Left lobe of liver (tissue), 2 donors: ENCODE data around the gene COX20. TPM values are rescaled to one million over a fixed set of nuclear protein-coding genes. Genes with fewer than 3 reads are reported as not detected.
"Not testable (repeated sequence)": the region's sequence is repeated elsewhere in the genome, so short reads cannot be mapped to it uniquely, and the experiment has no call there.

Experiments used
- ATAC-seq: fragments of 200-7000 bp; cut with Tn5 transposase; one replicate; pipeline ENCODE4 v1.9.1; 2020; ENCODE audit warnings: mild to moderate bottlenecking, moderate library complexity
- DNase-seq: peaks from one replicate; pipeline ENCODE4 v3.0.0-alpha.2; 2020; ENCODE audit warnings: low spot score
- total RNA-seq: library from RNA; stranded (reverse); gene quantifications from one replicate; pipeline ENCODE4 v1.2.1, GENCODE V29; 2021
- donor health status: DM: no; HTN: no; CAD: no; lungs with moderate emphysema.
- donor health status: DM: no; HTN: yes; CAD: no.

Gene COX20
- total RNA-seq, 1 donor from 2014 or later, result 13.4 TPM

GRCh38 chr1:244821134-244821533 lies 14.3 kb upstream of the COX20 start:
- no peak for ATAC-seq

DNA sequence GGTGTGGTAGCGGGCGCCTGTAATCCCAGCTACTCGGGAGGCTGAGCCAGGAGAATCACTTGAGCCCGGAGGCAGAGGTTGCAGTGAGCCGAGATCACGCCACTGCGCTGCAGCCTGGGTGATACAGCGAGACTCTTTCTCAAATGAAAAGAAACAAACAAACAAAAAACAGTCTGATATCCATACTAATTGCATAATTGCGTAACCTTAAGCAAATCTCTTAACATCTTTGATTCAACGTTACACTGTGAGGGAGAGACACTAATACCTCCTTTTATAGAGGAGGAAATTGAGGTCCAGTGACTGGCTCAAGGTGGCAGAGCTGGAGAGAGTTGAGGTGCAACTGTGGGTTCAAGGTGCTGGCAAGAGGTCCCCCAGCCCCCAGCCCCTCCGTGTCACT lies 12.6 kb upstream of the COX20 start:
- no peak for DNase-seq
- no peak for ATAC-seq

More at GRCh38 chr1:244821134-244821533, 14.3 kb upstream of the COX20 start:
- no peak for DNase-seq

- DNase-seq (no peak), ATAC-seq (no peak)
Measured at GRCh38 chr1:244826712-244827111, 8.7 kb upstream of the COX20 start.

DNA sequence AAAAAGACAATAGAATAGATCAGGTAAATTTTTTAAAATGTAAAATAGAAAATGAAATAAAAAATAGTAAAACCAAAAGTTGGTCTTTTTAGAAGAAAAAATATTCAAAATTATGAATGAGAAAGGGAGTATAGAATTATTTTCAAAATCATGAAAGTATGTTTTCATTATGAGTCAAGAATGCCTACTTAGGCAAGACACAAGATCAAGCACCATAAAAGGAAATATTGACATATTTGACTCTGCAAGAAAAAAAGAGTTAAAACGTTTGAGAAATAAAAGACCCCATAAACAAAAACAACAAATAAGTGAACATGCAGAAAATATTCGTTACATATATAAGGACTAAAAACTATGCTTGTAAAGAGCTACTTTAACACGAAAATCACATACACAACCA lies 4.8 kb upstream of the COX20 start:
- ATAC-seq, result no peak
- no peak for DNase-seq

GRCh38 chr1:244833260-244833659 lies 2.2 kb upstream of the COX20 start:
- not testable (repeated sequence) for DNase-seq

GRCh38 chr1:244833734-244834542 lies 1.5 kb upstream of the COX20 start:
- peak; percentile 21 for ATAC-seq

More at GRCh38 chr1:244833260-244833659, 2.2 kb upstream of the COX20 start:
- not testable (repeated sequence) for ATAC-seq

GRCh38 chr1:244834543-244835275 lies 749 bp upstream of the COX20 start:
- ATAC-seq (no peak), DNase-seq (no peak)

More at GRCh38 chr1:244833734-244834542, 1.5 kb upstream of the COX20 start:
- DNase-seq, result peak; percentile 60

DNA sequence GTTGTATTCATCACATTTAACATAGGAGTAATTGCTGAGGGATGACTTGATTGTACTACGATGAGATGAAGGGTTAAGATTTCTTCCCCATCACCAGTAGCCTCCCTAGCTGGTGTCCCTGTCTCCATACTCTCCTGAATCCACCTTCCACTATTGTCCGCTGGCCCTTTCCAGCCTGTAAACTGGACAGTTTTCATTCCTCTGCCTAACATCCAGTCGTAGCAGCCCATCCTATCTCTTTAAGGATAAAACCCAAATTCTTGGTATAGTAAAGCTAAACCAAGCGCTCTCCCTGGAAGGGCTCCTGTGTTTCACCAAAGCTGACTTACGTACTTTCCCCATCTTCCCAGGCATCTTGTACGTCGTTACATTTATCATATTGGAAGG lies 670 bp downstream of the COX20 start:
- DNase-seq (no peak), ATAC-seq (peak; percentile 9)

- DNase-seq (no peak), ATAC-seq (no peak)
Measured at GRCh38 chr1:244836584-244836983, 1.1 kb downstream of the COX20 start.

DNA sequence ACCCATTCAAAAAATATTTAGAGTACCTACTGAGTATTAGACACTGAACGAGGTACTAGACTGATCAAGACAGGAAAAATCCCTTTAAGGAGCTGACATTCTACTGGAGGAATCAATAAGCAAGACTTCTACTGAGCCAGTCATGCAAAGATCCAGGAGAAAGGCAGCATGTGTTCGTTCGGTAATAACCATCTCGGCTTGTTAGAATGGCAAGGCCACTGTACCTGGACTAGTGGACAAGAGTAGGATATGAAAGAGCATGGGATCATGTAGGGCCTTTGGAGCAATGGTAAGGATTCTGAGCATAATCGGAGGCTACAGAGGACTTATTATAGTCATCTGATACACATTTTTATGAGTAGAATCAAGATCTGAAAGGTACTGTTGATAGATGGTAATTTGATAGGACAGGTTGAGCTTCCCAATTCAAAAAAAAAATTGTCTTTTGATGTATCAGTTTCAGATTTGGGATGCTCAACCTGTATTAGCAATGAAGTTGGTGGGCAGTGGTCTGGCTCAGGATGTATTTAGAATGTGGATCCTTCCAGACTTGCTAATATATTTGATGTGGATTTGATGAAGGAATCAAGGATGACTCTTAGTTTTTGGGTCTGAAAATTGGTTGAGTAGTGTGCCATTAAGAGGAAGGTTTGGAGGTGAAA lies 2.3 kb downstream of the COX20 start:
- no peak for DNase-seq

DNA sequence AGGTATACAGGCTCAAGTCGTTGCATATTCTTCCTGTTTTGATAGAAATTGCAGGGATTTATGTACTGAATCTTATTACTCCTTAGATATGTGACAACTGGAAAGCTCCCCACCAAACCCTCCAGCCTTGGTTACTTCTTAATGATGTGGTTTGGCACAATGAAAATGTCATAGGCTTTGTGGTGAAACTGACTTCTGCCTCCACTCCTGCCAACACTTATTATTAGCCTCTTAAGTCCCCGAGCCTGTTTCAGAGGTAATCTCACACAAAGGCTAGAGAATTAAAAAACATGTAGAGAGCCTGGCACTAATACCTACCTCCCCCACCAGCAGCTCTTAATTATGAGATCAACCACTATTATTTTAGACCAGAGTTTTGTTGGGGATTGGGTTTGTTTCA lies 4.2 kb downstream of the COX20 start:
- DNase-seq (no peak), ATAC-seq (no peak)

More for the DNA sequence above, 2.3 kb downstream of the COX20 start:
- ATAC-seq, result no peak

DNA sequence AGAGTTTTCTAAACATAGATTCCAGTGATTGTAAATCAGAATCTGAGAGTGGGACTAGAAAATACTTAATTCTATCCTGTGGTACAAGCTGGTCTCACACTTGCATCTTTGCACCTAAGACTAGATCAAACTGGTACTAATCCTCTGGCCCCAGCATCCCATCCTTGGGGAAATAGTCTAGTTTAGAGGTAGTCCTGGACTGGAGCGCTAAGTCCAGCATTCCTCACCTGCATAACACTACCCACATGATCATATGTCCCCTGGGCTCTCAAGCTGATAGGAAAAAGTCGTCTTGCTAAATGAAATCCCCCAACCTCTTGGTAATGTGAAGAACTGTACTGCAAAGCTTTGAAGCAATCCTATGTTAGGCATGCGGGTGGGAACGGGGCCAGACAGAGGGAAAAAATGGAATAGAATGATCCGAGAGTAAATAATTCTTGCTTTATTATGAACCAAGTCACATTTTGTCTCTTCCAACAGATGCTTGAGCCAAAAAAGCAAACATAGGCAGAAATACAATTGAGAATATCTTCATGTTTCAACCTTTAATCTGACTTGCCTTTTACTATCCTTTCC lies 4.8 kb downstream of the COX20 start:
- ATAC-seq, result no peak
- no peak for DNase-seq

DNA sequence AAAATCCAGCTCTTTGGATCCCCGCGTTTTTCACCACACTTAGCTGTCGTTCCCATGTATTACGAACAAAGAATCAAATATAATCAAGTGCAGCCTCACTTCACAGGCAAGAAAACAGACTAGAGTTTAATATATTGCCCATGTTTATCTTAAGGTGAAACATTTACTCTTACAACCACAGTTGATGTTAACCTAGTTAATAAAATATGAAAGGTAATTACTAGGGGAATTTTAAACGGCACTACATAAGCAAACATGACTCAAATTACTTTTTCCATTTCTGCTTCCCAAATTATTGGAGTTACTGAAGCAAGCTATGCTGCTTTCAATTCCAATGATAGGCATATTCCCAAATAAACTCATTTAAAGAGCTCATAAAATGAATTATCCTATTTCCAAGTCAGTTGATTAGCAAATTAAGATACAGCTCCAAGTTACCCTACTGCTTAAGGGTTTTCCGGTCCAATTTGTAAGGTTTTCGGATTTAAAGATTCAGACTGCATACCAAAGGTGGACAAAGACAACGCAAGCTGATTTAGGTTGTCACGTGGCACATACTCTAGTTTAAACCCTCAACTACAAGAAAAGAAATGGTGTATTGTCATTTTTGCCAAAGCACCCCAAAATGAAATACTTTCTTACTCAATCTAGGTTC lies 5.9 kb downstream of the COX20 start:
- peak; percentile 40 for ATAC-seq
- no peak for DNase-seq

GRCh38 chr1:244843148-244843978 lies 7.9 kb downstream of the COX20 start:
- no peak for ATAC-seq
- DNase-seq, result no peak

- DNase-seq, result no peak
- no peak for ATAC-seq
Measured at GRCh38 chr1:244844155-244845121, 9.0 kb downstream of the COX20 start.

GRCh38 chr1:244846653-244847052 lies 11.2 kb downstream of the COX20 start:
- ATAC-seq (no peak), DNase-seq (no peak)

DNA sequence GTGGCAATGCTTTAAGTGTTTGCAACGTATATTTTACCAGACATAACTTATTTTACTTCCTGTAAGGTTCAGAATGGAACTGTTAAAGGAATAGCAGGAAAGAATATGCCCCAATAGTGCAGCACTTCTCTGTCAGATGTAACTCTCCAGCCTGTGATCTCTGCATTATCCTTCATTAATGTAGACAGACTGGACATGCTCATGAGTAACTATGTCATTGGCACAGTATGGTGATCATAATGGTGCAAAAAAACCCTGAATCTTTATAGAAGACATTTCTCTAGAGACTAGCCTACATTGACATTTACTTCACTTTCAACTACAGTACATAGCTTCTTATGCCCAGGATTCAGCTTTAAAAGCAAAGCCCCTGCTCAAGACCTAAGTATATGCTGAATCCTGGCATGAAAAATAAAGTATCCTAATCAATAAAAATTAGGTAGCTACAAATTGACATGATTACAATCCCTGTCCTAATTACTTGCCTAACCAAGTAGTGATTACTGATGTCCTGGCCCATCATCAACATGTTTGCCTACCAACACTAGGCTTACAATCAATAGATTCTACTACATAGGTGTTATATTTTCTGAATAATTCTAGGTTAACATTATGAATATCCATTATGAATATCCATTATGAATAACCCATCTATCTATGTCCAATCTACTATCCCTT lies 13.9 kb downstream of the COX20 start:
- ATAC-seq (no peak), DNase-seq (no peak)
